Adrenal gland (tissue), 5 donors: ENCODE data around the gene PGAM5.

Experiments
- CTCF ChIP-seq, 6 experiments: fragments of 450-650 bp in 4 of 6; fragments of 200-600 bp in 2 of 6; sonication (generic) in 1 of 6; IDR thresholded peaks; 1 replicate in 5 of 6; 2 replicates in 1 of 6; pipeline versions ENCODE4 v1.5.1 to v1.8.0; 2016 to 2021; ENCODE audit warnings: antibody characterized with exemption in 6 of 6, mild to moderate bottlenecking in 2 of 6, moderate library complexity in 1 of 6
- POLR2A ChIP-seq, 2 donors: fragments of 450-650 bp; IDR thresholded peaks; one replicate each; pipeline ENCODE4 v1.6.1; 2017; ENCODE audit warnings: antibody characterized with exemption in 2 of 2, mild to moderate bottlenecking in 2 of 2, moderate library complexity in 1 of 2
- donor health status: DM: no; HTN: no; CAD: no.

GRCh38 chr12:132766380-132767085 is 55.9 kb downstream of the PGAM5 start:
- TF ChIP-seq CTCF (IDR thresholded peaks at IDR 0.05) (no peak), POLR2A (IDR thresholded peaks at IDR 0.05) (no peak)
